HG03439 (cell line): ENCODE measurements around the gene EMC6.
"Not testable (repeated sequence)": the region's sequence is repeated elsewhere in the genome, so short reads cannot be mapped to it uniquely, and the experiment has no call there.

ENCODE experiments used
- ATAC-seq: cut with Tn5 transposase; IDR thresholded peaks from one replicate; pipeline ENCODE4 v1.9.1; 2021; ENCODE audit warnings: mild to moderate bottlenecking, moderate library complexity; ENCODE audit not compliant: unreplicated experiment

The EMC6 gene

DNA sequence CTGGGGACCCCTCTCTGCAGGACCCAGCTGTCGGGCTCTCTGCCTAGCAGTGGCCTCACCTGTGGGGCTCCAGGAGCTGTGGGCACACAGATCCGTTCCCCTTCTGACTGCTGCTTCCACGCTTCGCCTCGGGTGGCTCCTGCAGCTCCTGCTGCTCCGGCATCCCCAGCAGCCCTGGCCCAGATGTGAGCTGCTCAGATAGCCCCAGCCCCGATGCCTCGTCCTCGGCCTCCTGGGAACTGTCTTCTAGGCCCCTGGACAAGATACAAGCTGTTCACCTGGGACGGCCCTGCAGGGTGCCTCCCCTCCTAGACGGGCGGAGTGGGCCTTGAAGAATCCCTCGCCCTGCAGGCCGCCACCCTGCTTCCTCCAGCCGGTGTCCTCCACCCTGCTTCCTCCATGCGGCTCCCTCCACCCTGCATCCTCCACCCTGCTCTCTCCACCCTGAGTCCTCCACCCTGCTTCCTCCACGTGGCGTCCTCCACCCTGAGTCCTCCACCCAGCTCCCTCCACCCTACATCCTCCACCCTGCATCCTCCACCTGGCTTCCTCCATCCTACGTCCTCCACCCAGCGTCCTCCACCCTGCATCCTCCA lies 11.0 kb downstream of the EMC6 start:
- no peak for ATAC-seq

DNA sequence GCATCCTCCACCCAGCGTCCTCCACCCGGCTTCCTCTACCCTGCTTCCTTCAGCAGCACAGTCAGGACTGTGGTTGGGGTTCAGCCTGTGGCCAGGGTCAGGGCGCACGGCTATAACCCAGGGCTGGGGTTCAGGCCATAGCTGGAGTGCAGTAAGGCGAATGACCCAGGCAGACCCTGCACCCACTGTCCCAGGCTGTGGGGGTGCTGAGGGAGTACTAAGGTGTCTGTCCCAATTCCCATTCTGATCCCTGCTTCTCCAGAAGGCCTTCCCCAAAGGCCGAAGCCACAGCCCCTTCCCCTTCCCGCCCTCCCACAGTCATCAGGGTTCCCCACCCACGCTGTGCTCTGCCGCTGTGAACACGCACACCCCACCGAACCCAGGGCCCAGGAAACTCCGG lies 12.4 kb downstream of the EMC6 start:
- ATAC-seq, result no peak

DNA sequence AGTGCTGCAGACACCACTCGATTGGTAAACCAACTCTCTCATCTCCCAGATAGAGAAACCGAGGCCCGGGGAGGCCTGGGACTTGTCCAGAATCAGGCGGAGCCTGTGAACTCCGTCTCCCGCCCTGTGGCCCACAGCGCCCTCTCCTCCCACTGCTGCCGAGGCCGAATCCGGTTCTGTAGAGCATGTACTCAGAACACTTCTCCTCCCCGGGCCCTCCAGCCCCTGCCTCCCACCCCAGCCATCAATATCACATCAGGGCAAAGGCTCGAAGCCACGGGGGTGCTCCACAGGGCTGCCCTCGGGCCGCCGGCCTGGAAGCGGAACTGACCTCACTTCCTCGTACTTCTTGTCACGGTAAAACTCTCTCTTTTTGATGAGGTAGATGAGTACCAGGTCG lies 13.0 kb downstream of the EMC6 start:
- ATAC-seq, result no peak

DNA sequence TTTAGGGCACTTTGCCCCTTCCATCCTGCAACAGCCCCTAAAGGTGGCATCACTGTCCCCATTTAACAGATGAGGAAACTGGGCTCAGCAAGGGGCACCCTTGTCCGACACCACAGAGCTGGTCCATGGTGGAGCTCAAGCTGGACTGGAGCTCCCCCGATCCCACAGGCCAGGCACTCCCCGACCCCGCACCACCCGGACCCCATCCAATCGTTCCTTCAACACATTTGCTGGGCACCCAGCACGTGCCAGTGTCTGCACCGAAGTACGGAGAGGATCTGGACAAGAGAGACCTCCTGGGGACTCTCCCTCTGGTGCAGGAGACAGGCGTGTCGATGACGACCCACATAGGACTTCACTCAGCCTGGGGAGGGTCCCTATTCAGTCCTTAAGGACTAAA lies 13.4 kb downstream of the EMC6 start:
- ATAC-seq, result no peak

DNA sequence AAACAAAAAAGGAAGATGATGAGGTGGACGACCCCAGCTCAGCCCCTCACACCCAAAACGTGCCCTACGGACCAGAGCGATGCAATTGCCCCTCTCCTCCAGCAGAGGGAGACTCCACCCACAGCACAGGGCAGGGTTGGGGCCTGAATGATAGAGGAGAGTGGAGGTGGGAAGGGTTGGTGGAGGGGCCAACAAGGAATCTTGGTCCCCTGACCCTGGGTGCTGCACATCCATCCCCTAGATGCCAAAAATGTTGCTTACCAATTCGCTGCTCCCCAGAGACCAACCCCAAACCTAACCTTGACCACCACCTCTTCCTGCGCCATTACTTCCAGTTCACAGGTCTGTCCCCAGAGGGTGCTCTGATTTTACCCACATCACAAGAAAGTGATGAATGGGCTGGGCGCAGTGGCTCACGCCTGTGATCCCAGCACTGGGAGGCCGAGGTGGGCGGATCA lies 14.5 kb downstream of the EMC6 start:
- peak; percentile 70 for ATAC-seq

DNA sequence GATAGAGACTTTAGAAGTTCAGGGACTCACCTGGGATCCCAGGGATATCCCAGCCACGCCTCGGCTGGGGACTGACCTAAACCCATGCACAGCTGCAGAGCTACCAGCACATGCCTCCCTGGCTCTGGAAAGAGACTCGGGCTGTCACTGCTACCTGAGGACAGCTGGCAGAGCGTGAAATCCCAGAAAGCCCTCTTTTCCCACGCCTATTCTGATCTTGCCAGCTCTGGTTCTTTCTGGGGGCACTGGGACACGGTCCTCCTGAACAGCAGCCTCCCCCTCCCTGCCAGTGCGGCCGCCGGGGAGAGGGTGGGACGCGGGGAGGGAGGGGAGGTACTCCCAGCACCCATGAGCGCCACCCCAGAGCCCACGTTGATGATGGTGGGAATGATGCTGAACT lies 16.6 kb downstream of the EMC6 start:
- ATAC-seq, result no peak

DNA sequence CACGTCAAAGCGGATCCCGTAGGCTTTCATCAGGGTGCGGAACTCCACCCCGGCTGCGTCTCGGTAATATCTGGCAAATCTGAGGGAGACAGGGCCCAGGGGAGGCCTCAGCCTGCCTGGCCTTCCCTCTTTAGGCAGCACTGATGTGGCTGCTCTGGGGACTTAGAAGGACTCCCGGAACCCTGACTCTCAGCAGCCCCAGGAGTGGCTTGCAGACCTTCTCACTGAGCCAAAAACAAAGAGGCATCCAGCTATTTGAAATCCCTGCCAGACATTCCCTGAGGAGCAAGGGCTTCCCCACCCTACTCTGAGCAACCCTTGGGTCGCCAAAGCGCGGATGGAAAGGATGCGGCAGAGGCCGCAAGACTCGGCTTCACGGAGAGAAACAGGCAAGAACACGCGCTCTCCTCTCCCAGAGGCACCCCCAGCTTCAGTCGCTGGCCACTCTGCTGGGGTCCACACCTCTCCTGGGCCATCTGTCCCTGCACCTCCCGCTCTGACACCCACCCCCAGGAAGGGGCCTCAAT lies 19.5 kb downstream of the EMC6 start:
- ATAC-seq, result no peak

DNA sequence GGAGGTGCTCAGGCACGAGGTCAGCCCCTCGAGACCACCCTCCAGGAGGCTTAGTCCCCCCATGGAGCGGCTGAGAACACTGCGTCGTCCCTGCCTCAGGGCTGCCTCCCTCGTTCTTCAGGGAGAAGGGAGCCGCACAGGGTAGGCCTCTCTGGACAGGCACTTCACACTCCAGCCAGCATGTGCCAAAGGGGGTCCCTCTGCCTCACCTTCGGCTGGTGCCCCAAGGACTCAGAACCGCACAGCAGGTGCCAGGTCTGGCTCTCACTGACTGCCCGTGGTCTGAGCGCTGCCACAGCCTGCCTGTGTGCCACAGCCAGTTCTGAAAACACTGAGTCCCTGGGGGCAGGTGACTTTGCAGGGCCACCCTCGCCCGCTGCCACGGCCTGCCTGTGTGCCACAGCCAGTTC lies 20.2 kb downstream of the EMC6 start:
- no peak for ATAC-seq

DNA sequence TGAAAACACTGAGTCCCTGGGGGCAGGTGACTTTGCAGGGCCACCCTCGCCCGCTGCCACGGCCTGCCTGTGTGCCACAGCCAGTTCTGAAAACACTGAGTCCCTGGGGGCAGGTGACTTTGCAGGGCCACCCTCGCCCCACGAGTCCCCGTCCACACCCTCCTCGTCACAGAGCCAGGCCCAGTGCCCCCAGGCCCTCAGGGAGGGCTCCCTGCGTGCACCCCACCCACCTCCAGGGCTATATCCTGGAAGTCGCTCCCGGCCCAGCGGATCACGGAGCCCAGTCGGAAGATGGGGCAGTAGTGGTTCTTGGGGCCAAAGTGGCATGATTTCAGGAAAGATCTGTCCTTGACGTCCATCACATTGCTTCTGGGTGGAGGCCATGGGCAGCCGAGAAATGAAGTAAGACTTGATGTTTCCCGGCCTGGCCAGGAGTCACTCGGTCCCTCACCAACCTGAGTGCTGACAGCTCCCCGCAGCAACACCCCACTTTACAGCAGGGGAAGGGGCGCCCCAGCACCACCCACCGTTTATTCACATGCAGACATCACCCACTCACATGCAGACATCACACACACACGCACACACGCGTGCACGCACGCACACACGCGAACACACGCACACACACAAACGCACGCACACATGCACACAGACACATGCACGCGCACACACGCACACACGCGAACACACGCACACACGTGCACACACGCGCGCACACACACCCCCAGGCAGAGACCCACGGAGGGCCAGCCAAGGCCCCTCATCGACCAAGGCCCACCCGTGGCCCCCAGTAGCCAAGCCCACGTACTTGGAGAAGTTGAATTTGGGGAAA lies 20.9 kb downstream of the EMC6 start:
- ATAC-seq, result no peak

DNA sequence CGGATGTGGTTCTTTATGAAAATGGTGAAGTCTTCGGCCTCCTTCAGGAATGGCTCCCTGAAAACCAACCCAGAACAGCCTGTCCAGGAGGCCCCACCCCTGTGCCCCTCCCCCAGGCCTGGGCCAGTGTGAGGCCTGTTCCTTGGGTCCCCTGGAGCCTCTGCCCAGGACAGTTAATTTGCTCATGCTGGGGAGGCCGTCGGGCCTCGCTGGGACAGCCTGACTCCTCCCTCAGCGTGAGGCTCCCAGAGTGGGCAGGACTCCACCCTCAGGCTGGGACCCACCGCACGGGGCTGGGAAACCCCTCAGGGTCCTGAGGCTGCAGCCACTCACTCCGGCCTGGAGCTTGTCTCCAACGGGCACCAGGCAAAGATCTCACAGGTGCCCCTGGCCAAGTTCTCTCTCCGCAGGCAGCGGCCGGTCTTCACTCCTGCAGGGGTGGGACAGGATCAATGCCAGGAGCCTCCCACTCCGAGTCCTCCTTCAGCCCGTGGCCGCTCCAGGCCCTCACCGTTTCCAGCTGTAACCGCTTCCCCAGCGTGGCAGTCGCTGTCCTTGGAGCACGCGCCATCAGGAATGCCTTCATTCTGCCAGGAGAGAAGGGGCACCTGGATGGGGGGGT lies 21.6 kb downstream of the EMC6 start:
- no peak for ATAC-seq

DNA sequence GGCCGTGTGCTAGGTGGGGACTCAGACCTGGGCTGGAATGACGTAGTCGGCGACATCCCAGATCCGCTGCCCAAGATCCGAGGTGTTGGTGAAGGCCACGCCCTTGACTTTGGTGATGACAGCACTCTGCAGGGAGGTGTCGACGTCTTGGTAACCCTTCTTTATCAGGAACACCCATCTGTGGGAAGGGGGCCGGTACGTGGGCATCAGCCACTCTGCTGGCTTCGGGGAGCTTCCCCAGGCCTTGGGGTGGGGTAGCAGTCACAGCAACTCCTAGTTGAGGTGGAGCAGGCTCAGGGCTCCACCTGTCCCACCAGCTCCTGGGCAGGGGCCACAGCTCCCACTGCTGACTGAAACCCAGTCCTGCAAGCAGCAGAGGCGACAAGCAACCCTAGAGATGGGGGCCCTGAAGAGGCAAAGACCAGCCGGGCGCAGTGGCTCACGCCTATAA lies 23.0 kb downstream of the EMC6 start:
- no peak for ATAC-seq

DNA sequence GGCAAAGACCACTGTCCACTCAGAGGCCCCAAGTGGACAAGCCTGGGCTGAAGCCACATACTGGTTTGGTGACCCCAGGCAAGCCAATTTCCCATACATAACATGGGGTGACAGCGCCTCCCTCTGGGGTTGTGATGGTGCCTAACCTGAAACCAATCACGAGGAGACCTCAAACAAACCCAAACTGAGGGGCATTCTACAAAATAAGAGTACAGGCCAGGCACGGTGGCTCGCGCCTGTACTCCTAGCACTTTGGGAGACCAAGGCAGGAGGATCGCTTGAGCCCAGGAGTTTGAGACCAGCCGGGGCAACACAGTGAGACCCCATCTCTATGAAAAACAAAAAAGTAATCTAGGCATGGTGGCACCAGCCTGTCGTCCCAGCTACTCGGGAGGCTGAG lies 23.7 kb downstream of the EMC6 start:
- ATAC-seq, result no peak

DNA sequence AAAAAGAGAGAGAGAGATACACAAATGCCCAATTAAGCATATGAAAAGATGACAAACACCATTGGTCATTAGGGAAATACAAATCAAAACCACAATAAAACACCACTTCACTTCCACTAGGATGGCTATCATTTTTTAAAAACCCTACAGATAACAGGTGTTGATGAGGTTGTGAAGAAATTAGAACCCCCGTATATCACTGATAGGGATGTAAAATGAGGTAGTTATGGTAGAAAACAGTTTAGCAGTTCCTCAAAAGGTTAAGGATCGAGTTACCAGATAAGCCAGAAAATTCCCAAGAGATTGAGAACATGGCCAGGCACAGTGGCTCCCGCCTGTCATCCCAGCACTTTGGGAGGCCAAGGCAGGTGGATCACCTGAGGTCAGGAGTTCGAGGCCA lies 24.5 kb downstream of the EMC6 start:
- no peak for ATAC-seq

DNA sequence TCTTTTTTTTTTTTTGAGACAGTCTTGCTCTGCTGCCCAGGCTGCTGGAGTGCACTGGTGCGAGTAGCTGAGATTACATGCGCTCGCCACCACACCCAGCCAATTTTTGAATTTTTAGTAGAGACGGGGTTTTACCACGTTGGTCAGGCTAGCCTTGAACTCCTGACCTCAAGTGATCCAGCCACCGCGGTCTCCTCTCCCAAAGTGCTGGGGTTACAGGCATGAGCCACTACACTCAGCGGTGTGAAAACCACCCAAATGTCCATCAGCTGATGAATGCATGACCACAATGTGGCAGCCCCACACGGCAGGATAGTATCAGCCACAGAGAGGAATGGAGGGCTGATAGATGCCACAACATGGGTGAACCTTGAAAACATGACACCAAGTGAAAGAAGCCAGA lies 25.2 kb downstream of the EMC6 start:
- ATAC-seq, result peak; percentile 45

DNA sequence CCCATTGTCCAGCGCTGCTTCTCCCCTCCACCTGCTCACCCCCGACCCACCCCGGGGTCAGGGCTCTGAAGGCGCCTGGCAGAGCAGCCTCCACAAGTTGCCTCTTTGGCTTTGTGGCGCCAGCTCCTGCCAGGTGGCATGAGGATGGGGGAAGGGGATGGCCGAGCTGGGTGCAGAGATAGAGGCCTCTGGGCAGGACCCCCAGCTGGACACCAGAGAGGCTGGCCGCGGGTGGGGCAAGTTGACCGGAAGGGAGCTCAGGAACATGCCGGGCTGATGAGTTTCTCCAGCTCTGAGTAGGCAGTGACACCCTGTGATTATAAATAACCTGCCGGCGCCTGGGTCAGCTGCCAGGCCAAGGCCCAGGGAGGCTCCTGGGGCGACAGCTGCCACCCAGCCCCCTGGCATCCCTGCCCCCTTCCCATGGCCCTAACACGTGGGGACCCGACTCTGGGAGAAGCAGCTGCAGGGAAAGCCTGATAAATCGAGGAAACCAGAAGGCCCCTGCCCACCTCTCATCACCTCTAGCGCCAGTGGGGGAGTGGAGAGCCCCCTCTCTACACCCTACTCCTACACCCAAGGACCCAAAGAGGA lies 26.6 kb downstream of the EMC6 start:
- ATAC-seq, result no peak

DNA sequence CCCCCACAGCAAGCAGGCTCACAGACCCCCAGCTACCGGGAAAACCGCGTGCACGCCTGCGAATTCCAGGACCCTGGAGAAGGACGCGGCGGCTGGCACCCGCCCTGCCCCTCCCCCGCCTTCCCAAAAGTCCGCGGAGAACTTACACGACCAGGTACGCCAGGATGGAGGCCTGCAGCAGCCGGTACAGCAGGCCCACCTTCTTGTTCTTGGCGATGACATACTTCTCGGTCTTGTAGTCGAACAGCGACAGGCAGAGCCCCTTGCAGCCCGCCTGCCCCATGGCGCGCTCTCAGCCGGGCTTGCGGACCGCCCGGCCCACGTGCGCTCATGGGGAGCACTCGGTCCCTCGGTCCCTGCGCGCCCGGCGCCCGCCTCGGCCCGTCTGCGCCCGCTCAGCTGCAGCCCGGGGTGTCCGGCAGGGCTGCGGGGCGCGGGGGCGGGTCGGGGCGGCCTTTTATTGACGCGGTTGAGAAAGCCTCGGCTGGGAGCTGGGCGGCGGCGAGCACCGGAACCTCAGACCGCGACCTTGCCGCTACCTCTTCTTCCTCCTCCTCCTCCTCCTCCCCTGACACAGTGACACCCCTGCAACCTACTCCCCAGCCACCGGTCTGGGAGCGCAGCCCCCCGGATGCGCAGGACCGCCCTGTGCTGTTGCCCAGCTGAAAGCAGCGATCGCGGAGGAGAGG lies 27.3 kb downstream of the EMC6 start, which contains the start of gene P2RX5:
Gene P2RX5 (minus strand): TSS at position 433 of the 689 bp plus-strand sequence. CDS start 150 bp downstream, at position 283.
- no peak for ATAC-seq

DNA sequence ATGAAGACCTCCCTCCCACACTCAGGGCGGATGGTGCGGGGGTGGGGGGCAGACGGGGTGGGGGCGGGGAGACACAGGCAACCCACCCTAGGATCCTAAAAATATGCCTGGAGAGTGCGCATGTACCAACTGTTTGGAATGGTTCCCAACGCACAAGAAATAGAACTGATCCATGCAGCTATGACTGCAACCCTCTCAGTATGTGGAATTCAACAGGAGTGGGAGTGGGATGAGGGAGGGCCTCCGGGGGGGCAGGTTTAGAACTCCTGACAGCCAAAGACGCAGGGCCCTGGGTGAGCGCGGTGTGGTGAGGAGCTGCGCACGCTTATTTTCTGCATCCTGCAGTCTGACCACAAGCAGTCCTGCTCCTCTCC lies 28.5 kb downstream of the EMC6 start:
- no peak for ATAC-seq

DNA sequence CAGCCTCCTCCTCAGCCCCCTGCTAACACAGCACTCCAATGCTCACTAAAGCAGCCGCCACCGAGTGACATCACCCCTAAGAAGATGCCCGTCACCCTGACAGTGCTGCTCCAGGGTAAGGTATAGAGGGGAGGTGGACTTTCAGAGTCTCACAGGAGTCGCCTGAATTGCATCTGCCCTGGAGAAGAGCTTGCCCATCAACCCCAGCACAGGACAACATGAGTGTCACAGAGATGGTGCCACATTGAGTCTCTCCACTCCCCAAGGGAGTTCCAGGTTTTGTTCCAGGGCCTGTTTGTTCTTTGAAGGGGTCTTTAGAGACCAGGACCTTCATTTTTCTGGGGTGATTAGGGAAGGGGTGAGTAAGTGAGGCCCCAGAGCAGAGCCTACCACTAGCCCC lies 29.5 kb downstream of the EMC6 start:
- ATAC-seq, result no peak

DNA sequence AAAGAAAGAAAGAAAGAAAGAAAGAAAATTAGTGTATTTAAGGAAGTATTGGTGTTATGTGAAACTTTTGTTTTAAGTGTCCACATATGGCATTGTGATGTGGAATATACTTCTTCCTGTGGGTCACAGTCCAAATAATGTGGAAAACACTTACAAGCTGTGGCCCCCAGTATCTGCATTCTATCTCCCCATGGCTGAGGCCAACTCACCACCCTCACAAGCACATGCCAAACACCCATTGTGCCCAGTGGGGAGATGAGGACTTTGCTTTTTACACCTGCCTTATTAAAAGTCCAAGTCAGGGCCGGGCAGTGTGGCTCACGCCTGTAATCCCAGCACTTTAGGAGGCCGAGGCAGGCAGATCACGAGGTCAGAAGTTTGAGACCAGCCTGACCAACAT lies 31.3 kb downstream of the EMC6 start:
- no peak for ATAC-seq

DNA sequence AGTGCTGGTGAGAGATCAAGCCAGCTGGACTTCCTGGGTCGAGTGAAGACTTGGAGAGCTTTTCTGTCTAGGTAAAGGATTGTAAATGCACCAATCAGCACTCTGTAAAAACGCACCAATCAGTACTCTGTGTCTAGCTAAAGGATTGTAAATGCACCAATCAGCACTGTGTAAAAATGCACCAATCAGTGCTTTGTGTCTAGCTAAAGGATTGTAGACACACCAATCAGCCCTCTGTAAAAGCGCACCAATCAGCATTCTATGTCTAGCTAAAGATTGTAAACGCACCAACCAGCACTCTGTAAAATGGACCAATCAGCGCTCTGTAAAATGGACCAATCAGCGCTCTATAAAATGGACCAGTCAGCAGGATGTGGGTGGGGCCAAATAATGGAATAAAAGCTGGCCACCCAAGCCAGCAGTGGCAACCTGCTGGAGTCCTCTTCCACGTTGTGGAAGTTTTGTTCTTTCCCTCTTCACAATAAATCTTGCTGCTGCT lies 33.5 kb downstream of the EMC6 start:
- ATAC-seq, result not testable (repeated sequence)
